NCI-H1694 treated with DMSO at 0.1 percent for 48 hours (cell line): Measurements from ENCODE around the gene DDHD1.
A peak's percentile ranks its signal among the peaks of the same experiment; 100 is the strongest.
"Not testable (repeated sequence)": the region's sequence is repeated elsewhere in the genome, so short reads cannot be mapped to it uniquely, and the experiment has no call there.

Experiments used
- DNase-seq: peaks from one replicate; lab custom pipeline; 2025; lab: John Stamatoyannopoulos, UW

Gene DDHD1

GRCh38 chr14:53152184-53152886, 788 bp downstream of the DDHD1 start:
- no peak for DNase-seq

DNA sequence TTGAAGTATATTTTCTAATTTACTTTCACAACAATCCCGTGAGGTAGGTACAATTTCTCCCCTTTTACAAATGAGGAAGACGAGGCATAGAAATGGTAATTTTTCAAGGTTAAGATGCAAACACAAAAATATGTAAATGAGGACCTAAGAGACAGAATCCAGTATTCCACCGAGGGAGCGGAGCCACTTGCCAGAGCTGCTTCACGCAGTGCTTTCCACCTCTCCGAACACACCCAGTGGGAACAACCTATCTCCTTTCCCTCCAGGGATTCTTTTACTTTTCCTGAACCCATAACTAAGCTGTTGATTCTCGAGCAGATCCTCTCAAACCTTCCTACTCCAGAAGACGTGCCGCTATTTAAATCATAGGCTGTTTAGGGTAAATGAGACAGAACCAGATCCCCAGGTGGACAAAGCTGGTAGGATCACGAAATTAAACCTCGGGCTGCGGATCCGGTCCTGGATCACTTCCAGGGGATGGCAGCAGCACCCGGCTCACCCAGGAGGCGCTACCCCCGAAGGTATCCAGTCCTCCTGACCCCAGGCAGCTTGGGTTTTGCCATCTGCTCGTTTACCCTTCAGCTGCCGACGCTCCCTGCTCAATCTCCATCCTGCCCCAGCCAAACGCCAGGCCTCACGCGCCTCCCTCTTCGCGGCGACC, 1.5 kb downstream of the DDHD1 start:
- DNase-seq: peak; percentile 60

- DNase-seq: no peak
These were observed 3.3 kb downstream of the DDHD1 start for GRCh38 chr14:53149668-53150316.

DNA sequence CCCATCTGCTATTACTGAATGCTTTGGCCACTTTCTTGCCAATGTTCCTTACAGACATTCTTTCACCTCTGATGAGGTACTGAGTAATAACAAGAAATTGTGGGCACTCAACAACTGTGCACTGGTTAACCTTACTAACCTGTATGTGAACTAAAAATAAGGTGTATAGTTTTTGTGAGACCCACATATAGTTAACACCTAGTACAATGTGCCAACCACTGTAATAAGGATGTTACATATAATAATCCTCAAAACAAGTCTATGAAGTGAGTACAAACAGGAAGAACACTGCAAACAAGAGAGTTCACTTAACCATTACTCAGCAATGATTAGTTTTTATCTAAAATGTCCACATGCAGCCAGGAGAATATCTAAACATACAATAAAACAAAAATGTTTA, 4.5 kb downstream of the DDHD1 start:
- DNase-seq: no peak

- no peak for DNase-seq
These were observed 5.2 kb downstream of the DDHD1 start for GRCh38 chr14:53147893-53148292.

GRCh38 chr14:53147208-53147607, 5.9 kb downstream of the DDHD1 start:
- no peak for DNase-seq

DNA sequence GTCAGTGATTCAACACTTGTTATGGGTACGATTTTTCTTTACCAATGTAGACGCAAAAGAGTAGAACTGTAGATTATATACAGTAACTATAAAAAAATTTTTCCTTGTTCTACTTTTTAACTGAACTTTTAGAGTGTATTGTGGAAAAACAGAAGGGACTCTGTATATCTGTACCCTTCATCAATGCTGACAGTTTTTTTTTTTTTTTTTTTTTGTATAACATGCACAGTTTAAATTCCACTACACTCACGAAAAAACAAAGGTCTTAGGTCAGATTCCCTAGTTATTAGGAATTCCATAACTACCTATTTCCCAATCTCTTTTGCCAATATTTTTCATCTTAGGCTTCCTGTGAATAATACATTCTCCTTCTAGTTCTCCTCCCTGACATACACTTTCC, 6.4 kb downstream of the DDHD1 start:
- no peak for DNase-seq

- DNase-seq: no peak
These were observed 8.9 kb downstream of the DDHD1 start for GRCh38 chr14:53144244-53144643.

- DNase-seq: no peak
These were observed 12.5 kb downstream of the DDHD1 start for GRCh38 chr14:53140585-53140984.

- DNase-seq: no peak
These were observed 15.4 kb downstream of the DDHD1 start for GRCh38 chr14:53137568-53138203.

- not testable (repeated sequence) for DNase-seq
These were observed 22.6 kb downstream of the DDHD1 start for GRCh38 chr14:53130491-53130890.

DNA sequence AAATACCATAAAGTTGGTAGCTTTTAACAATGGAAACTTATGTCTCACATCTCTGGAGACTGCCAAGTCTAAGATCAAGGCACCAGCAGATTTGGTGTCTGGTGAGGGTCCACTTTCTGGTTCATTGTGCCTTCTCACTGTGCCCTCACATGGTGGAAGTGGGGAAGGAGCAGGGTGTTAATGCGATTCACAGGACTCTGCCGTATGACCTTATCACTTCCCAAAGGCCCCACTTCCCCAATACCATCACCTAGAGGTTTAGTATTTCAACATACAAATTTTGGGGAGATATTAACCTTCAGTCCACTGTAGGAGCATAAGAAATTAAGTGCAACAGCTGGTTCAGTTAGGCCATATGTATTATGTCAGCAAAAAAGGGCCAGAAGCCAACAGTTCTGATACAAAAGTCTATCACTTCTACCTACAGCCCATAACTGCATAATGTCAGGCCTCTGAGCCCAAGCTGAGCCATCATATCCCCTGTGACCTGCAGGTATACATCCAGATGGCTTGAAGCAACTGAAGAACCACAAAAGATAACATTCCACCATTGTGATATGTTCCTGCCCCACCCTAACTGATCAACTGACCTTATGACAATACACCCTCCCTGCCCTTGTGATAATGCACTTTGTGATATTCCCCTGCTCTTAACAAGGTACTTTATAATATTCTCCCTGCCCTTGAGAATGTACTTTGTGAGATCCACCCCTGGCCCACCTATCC, 24.7 kb downstream of the DDHD1 start:
- DNase-seq: no peak

GRCh38 chr14:53127832-53128231, 25.3 kb downstream of the DDHD1 start:
- no peak for DNase-seq

DNA sequence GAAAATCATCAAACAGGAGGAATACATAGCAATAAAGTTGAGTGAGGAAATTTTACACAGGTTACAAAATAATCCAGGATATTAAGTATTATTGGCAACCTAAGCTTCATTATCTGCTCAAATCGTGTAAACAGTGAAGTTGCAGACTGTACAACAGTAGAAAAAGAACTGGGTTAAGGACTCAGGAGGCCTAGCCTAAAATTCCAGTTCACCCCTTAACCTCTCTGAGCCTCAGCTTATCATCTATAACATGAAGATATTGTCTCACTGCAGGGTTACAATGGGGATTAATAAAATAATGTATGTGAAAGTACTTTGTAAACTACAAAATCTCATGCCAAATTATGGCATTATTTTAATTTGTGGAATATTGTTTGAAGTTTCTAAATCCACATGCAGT, 26.0 kb downstream of the DDHD1 start:
- DNase-seq: no peak

DNA sequence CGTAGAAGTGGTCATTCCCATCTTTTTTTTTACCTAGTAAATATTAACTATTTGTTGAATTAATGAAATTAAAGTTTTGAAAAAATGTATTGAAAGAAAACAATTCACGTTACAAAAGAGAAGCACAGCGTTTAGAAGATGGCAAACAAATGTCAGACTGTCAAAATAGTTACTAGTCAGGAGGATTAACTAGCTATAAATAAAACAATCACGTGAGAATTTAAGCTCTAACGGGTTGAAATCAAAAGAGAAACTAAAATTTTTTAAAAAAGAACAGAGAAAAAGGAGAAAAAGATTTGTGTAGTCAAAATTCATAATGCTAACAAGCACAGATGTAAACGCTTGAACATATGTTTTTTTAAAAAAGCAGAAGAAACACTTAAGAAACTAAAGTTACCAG, 26.4 kb downstream of the DDHD1 start:
- DNase-seq: no peak

GRCh38 chr14:53124786-53125185, 28.3 kb downstream of the DDHD1 start:
- DNase-seq: no peak

DNA sequence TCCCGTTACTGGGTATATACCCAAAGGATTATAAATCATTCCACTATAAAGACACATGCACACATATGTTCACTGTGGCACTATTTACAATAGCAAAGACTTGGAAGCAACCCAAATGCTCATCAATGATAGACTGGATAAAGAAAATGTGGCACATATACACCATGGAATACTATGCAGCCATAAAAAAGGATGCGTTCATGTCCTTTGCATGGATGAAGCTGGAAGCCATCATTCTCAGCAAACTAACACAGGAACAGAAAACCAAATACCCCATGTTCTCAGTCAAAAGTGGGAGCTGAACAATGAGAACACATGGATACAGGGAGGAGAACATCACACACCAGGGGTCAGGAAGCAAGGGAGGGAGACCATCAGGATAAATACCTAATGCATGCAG, 31.7 kb downstream of the DDHD1 start:
- DNase-seq: not testable (repeated sequence)

DNA sequence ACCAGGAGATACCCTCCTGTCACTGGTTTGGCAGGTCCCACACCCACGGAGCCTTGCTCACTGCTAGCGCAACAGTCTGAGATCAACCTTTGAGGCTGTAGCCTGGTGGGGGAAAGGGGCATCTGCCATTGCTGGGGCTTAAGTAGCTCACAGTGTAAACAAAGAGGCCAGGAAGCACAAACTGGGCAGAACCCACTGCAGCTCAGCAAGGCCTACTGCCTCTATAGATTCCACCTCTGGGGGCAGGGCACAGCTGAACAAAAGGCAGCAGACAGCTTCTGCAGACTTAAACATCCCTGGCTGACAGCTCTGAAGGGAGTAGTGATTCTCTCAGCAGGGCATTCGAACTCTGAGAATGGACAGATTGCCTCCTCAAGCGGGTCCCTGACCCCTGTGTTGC, 35.6 kb downstream of the DDHD1 start:
- not testable (repeated sequence) for DNase-seq

- DNase-seq: no peak
These were observed 39.1 kb downstream of the DDHD1 start for GRCh38 chr14:53113989-53114388.

GRCh38 chr14:53110096-53110495, 43.0 kb downstream of the DDHD1 start:
- no peak for DNase-seq

DNA sequence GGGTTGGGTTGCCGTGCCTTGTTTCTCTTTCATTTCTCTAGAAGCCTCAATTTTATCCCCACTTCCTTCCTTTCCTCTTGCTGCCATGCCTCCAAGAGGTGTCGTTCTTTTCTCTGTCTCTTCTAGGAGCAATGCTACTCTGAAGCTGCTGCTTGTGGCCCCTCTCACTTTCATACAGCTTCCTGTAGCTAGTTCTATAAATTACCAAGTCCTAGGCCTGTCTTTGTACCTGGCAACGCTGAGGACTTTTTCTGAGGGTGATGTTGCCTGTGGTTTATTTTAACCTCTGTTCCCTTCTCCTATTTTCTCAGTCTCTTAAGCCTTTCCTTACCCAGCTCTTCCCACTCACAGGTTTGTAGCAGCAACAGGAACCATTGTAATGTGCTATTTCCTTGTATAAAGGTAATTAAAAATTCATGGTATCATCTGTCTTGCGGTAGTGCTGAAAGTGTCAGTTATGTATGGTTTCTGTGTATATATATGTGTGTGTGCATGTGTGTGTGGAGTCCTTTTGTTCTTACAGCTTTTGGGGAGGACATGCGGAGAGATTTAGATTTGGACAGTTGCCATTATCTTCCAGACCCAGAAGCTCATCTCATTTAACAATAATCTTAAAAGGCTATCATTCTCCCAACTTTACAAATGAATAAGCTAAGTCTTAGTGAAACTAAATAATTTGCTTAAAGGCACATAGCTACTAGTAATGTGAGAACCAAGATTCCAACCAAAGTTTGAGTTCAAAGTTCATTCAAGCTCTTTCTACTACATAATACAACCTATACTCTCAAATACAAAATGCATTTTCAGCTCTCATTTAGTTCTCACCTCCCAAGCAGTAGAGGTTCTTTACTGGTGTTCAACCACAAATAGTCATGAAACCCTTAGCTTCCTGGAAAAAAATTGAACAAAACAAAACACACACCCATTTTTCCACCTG, 43.8 kb downstream of the DDHD1 start:
- no peak for DNase-seq
